Epidermal melanocyte (primary cell): Measurements from ENCODE around the gene TCF4.

Experiments
- DNase-seq: peaks from one replicate; pipeline ENCODE4 v3.0.0; 2011; ENCODE audit warnings: low spot score; ENCODE audit not compliant: insufficient read length

TCF4 gene

DNA sequence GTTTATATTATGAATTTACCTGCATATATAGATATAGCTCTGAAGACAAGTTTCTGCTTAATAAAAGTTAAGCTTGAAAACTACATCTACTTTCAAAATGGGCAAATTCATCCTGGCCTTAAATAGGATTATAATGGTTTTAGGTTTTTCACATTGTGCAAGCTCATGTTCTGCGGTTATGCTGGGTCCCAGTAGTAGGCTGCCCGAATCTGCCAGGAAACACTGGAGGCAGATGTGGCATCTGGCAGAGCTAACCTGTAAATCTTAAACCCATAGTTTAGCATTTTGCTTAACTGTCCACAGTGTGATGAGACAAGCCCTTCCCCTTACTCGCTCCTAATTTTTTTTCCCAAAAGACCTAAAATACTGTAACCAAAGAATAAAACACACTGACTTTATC, 234.2 kb downstream of the TCF4 start:
- DNase-seq = no peak

DNA sequence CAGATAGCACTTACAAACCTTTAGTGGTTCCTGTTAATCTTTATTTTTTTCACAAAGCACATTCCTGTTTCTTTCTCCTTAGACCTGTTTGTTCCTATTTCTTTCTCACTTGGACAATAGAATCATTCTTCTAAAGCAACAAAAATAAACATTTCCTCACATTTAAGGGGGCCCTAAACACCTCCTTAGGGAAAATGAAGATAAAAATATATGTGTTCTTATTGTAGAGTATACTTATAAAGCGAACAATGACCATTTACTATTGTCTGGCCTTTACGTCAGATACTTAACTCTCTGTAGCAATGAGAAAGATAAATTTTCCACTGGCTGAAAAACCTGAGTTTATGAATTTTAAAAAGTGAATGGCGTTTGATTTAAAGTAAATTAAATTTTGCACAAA, 234.6 kb downstream of the TCF4 start:
- no peak for DNase-seq

DNA sequence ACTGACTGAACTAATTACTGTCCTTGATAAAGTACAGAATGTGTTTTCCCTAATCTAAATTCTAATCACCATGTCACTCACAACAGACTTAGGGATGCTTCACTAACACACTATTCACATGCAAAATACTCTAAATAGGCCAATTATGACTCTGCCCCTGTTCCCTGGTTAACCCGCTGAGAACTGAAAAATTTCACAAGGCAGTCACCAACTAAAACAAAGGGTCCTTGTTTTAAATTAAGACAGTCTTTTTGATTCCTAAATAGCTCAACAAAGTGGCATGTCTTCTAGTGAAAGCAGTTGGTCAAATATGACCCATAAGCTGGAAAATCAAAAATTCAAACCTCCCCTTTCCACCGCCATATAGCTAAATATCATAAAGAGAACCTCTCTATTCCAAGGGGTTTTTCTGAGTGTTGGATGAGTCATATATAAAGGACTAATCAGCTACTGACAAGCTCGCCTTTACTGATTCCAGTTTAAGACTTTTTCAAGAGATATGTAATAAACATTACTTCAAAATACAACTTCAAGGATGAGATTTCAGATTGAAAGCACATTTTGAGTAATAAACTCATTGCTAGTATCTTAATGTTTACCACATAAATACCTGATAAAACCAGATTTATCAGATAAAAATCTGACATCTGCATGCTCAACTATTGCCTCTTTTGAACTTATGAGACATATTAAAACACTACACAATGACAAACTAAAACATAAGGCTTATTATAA, 235.8 kb downstream of the TCF4 start:
- DNase-seq = peak; percentile 25

DNA sequence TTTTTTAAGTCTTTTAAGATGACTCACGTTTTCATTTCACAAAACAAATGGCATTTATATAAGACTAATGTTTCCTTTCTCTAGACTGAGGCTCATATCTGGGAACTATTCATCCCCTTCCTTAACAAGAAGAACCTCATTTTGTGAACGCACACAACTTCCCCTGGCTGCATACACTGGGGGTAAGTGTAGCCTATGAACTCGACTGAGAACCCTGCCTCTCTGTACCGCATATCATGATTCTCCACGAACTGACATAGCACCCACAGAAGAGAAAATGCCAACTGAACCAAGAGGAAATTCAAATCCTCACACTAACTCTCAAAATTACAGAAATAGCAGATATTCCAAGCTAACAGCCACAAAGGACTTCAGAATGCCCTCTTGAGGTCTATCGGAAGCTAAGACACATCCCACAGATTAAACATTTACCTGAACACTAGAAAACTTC, 236.7 kb downstream of the TCF4 start:
- no peak for DNase-seq

DNA sequence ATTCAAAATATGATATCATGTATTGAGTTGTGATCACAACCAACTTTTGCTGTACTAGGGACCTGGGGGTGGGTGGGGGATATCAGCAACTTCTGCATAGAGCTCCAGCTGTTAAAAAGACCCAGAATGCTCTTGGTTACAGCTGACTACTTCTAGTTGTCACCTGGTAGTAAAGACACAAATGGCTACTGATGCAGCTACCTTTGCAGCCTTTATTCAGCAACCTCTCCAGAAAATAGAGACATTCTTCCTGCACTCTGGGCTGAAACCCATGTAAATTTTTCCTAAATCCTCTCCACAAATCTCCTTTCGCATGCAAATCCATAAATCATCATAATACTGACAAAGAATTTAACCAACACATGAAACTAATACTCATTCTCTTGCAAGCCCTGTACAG, 238.3 kb downstream of the TCF4 start:
- no peak for DNase-seq

DNA sequence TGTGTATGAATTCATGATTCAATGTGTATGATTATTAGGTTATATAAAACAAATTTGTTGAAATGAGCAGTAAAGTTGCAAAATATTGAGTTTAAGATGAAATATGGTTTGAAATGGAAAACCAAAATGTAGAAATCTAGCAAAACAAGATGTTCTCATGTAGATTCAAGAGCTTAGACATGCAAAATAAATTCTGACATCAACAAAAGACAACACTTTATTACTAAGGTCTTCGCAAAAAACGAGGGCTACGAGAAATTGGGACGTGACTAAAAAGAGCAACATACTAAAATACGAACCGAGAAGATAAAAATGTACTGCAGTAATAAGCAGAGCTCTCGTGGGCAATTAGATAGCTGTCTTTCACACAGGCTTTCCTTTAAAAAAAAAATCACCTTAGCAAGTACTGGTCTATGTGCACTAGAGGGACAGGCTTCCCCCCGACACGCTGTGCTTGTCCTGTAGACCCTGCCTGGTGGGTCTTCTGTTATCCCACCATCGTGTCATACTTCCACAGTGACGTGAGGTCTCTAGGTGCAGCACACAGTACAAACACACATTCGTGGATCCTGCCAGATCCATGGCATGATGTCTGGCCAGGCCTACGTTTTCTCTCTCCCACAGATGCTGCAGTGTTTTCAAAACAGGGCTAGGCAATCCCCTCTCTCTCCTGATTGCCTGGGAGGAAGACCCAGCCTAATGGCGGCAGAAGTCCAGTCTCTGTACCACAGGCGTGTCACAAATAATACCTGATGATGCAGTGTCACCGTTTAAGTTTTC, 240.8 kb downstream of the TCF4 start:
- DNase-seq = no peak

DNA sequence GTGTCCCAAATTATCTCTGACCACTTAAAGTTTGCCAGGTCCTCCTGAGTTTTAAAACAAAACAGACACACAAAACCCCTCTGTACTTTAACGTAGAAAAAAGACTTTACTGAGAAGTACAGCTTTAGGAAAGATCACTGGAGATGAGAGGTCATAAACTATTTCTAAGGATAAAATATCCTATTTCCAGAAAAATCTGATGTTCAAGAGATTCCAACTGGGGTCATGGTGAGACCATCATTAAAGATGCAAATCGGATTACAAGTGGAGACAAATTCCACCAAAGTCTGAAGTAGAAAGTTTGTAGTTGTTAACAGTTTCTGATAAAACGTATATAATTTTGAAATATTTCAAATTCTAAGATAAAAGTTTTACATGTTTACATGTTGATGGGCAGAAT, 241.6 kb downstream of the TCF4 start:
- DNase-seq = no peak

DNA sequence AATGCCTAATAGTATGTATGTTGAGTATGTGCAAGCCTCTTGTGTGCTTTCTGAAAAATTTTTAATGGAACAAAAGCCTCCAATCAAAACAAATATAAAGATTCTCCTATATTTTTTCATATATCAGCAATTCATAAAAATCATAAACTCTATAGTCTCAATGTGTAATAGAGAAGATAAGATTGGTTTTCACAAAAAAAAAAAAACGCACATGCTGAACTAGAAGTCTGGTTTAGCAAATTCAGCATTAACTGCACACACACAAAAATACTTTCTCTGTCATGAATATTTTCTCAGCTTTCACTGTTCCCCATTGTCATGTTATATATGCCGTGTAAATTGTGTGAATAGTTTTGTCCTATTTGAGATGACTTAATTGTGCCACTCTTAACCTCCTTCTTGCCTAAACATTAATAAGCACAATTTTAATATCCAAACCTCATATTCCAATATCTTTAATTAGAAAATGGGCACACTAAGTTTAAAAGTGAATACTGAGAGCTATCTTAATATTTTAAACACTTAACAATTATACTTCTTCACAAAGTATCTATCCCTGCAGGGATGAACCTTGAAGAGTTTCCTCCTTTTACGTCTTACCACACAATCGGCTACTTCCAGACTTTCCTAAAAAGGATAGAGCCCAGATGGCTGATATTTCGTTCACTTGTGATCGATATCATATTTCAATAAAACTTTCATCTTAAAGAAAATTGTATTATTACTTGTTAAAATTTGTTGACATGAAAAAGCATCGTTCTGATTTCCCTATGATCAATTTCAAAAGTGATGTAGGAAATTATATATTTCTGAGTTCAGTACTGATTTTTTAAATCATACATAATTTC, 242.7 kb downstream of the TCF4 start:
- no peak for DNase-seq

DNA sequence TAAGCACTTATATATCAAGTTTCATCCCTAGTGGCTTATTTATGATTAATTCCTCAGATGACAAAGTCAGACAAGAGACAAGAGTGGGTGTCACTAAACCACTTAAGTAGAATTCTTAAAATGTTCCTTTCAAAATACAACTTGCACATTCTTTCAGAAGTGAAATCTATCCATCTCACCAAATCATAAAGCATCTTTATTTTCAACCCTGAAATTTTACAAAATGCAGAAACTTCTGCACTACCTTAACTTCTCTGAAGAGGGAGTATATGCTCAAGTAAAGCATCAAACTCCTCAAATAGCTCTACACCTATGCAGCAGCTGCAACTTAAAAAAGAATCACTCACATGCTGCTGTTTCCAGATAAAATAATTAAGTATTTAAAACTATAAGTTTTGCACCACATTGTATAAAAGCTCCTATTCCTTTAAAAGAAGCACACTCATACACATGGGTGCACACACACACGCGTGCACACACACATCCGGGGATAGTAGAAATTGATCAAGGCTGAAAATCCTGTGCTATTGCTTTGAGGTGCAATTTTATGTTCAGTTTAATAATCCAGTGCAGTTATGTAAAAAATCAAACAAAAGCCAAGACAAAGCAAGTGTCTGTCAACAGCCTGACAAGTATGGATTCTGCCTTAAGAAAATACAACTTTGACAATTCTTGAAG, 244.5 kb downstream of the TCF4 start:
- no peak for DNase-seq

DNA sequence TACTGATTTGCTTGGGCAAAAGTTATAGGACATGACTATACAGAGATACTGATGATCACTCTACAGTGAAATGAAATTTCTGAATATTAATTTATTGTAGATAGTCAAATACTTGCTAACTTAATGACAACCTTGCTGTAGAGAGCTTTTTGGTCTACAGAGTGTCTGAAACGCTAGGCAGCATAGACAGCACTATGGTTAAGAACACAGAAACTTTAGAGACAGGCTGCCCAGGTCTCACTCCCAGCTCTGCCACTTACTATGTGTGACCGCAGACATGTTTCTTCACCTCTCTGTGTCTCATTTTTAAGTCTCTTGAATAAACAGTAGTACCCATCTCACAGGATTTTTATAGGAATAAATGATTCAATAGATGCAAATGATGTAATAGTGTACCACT, 247.0 kb downstream of the TCF4 start:
- DNase-seq = no peak

DNA sequence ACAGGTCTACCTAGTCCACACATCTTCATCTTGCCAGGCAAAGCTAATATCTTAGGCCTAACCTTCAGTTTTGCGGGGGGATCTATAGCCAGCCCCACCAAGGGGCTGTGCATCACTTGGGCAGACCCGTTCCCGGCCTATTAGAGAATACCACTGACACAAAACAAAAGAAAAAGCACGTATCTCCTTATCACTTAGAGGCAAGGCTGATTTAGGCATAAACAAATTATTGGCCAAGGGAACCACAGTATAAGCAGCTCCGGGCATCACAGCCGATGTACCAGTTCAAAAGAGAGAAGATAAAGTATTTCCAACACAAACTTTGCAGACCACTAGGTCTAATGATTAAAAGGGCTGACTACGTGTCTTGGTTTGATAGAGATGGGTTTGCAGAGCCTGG, 248.0 kb downstream of the TCF4 start:
- no peak for DNase-seq

DNA sequence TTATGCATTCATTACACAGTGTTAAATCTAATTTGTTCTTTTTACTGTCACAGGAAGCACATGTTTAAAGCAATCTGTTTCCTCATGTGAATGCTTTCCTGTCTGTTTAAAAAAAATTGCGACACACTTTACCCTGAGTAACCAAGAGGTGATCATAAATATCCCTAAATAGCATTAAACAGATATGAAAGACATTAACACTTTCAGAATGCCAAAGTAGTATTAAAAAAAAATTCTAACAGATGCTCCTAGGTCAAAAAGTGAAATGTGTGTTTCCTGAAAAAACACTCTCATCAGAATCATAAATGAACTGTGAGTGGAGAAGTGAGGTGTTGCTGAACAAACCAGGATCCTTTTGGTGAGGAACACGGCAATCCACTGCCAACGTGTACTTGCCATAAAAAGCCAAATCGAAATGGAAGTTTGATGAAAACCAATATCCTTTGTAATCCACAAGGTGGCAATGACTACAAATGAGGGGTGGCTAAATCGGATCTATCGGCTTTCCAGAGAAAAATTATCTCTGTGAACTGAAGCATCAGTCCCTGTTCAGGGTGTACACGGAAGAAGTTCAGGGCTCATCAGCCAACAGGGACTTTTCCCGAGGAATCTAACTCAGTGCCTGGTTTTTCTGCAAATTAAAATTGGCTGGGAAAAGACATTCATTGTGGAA, 248.9 kb downstream of the TCF4 start:
- no peak for DNase-seq

DNA sequence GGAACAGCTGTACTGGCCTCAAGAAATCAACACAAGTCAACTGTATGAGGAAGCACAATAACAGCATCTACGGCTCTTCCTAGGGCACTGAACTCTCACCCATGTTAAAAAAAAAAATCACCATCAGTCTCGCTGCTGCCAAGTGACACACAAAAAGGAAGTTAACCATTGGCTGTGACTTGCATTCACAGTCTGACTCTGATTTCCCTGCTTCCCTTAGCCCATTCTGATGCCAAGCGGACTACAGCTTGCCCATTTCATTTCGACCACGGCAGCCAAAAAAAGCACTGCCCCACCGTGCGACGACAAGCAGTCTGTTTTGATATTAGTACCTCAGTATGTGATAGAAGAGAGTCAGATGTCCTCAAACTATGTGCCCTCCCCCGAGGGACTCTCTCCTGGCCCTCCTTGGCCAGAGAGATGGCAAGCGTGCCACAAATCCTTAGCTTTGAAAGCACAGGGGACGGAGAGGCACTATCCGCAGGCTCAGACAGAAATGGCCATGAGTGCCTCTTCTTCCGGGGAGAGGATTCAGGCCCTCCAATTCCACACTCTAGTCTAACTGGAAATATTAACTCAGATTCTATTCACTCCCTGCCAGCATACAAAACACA, 250.0 kb downstream of the TCF4 start:
- no peak for DNase-seq

DNA sequence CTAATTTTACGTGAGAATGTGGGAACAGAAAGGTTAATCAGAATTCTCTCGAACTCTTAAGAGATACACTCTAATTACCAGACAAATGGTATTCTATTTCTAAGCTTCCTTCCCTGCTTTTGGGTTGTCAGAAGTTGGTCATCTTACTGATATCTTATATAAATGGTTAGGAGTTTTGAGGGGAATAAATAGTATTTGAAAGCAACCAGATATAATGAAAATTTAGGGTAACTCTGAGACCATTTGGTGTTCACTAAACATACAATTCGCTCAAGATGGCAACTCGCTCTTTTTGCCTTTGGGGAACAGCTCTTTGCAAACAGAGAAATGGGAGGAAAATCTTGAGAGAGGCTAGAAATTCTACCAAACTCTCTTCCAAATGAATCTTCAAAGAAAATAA, 250.9 kb downstream of the TCF4 start:
- no peak for DNase-seq

DNA sequence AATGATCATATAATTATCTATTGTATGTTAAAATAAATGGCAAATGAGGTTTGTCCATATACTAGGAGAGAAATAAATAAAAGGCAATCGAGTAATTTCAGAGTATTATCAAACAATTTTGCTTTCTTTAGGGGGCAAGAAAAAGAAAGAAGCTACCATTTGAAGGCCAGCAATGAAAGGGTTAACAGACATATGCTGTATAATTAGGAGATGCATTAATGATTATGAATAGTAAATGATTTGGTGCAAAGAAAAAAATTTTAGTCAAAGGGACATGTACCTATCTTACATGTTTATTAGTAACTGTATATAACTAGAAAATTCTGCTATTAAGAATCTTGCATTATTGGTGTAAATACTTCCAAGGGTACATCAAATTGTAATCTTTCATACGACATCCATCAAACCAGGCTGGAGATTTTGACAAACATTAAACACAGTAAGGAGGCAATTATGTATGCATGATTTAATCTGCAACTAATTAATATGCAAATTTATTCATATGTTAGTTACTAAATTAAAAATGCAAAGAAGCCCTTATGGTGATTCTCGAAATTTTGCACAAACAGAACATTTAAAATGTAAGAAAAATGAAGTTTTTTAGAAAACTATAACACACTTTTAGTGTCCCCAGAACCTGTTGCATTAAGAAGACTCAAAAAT, 251.4 kb downstream of the TCF4 start:
- DNase-seq = no peak

DNA sequence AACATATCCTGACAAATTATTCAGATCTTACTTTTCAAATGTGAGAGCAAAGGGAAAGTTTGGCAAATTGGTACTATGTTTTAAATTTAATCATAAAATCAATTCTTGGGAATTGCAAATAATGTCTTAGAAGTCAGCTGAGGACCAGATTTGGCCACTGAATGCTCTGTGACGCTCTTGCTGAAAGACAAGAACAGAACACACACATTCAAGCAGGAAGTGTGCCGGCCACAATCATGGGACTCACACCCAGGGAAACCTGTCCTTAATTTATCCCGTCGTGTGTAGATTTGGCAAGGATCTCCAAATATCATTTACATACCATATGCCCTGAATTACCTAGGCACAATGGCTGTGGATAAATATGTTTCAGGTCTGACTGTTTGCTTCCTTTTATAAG, 253.1 kb downstream of the TCF4 start:
- no peak for DNase-seq

DNA sequence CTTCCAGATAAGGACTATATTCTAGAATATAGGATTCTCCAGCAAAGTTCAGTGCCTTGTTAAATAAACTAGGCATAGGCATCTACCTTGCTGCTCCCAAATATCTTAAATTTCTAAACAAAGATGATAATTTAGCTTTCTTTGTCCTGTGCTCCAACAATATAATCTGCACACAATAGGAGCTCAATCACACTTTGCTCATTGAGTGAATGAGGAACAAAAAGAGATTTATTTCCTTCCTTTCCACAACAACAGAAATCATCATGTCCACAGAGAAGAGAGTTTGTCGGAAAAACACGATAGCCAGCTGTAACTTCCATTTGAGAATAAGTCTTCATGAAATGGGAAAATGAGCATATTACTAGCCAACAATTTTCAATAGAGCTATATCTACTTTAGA, 256.7 kb downstream of the TCF4 start:
- DNase-seq = no peak

DNA sequence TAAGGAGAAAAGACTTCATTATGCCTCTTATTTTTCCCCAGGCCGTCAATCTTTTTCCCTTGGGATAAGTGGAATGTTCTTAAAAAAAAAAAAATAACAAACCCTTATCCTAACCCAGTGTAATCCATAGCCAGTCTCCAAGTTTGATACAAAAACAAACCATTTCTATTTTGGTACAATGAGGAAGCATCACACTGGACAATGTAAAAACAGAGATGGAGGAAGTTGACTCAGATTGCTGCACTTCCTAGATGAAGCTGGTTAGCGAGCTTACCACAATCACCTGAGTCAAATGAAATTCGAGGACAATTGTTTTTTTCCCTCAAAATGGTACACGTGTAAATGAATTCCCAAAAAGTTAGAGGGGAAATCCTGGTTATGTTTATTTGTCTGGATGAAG, 259.7 kb downstream of the TCF4 start:
- no peak for DNase-seq

DNA sequence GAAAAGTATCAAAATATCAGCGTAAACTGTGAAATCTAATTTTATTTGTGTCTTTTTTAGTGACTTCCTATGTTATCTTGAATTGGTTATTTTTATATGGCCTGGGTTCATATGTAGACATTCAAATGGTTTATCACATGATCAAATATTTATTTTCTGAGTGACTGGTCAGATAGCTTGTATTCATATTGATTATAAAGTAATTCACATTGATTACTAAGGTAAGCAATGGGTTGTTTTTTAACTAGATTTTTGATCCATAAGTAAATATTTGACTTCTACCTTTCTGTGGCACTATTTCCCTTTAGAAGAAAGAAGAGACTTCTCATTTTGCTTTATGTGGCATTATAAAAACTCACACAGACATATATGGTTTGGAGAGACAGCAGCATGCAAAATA, 260.5 kb downstream of the TCF4 start:
- DNase-seq = no peak

DNA sequence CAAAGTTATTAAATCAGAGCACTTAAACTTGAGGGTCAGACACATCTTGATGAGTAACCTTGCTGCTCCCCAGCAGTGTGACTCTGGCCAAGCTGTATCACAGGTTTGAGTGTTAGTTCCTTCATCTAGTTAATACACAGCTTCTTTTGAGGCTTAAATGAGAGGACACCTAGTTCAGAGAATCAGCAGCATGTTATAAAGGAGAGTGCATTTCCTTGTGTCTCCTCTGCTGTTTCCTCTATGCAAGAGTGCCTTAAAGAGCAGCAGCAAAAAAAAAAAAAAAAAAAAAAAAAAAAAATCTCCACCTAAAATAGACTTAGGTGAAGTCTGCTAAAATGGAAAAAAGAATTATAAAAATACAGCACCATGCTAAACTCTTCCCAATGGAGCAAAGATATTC, 261.9 kb downstream of the TCF4 start:
- DNase-seq = no peak
